ENCODE data around the gene APLP2. TPM values are rescaled to one million over a fixed set of nuclear protein-coding genes. Genes with fewer than 3 reads are reported as not detected.
"Not testable (repeated sequence)": the region's sequence is repeated elsewhere in the genome, so short reads cannot be mapped to it uniquely, and the experiment has no call there.

APLP2 gene
- total RNA-seq, 1 donor from 2014 or later = 374 TPM

GRCh38 chr11:130088217-130088616 is 18.5 kb downstream of the APLP2 start:
- Mint-ChIP-seq H3K36me3 (ENCODE audit: insufficient read depth) (peaks cover 14% of the 10 kb centered on the region), H3K27me3 (no peaks in the 10 kb centered on the region), H3K9me3 (ENCODE audit: low read depth) (peaks cover 7% of the 10 kb centered on the region), H3K4me3 (ENCODE audit: low read depth) (no peak overlapping the region), H3K27ac (no peak overlapping the region), H3K4me1 (ENCODE audit: low read depth) (peaks cover 29% of the 10 kb centered on the region)
- TF ChIP-seq CTCF (IDR thresholded peaks at IDR 0.05; ENCODE audit: unreplicated experiment) = no peak
- DNase-seq (ENCODE audit: low spot score, unreplicated experiment) = no peak

- DNase-seq (ENCODE audit: low spot score, unreplicated experiment) = no peak
- Mint-ChIP-seq H3K36me3 (ENCODE audit: insufficient read depth) (peaks cover 15% of the 10 kb centered on the region), H3K27me3 (no peaks in the 10 kb centered on the region), H3K4me1 (ENCODE audit: low read depth) (peaks cover 32% of the 10 kb centered on the region), H3K27ac (no peak overlapping the region), H3K9me3 (ENCODE audit: low read depth) (peaks cover 10% of the 10 kb centered on the region), H3K4me3 (ENCODE audit: low read depth) (no peak overlapping the region)
- no peak for TF ChIP-seq CTCF (IDR thresholded peaks at IDR 0.05; ENCODE audit: unreplicated experiment)
Measured at GRCh38 chr11:130088919-130089673, 19.4 kb downstream of the APLP2 start.

GRCh38 chr11:130089674-130090073 is 20.0 kb downstream of the APLP2 start:
- no peak overlapping the region for H3K4me3 Mint-ChIP-seq (ENCODE audit: low read depth)
- peak overlapping the region; percentile 2 for H3K27ac Mint-ChIP-seq
- DNase-seq (ENCODE audit: low spot score, unreplicated experiment) = no peak
- peaks cover 10% of the 10 kb centered on the region for H3K36me3 Mint-ChIP-seq (ENCODE audit: insufficient read depth)
- no peak for TF ChIP-seq CTCF (IDR thresholded peaks at IDR 0.05; ENCODE audit: unreplicated experiment)
- H3K9me3 Mint-ChIP-seq (ENCODE audit: low read depth) = peaks cover 6% of the 10 kb centered on the region
- no peaks in the 10 kb centered on the region for H3K27me3 Mint-ChIP-seq
- H3K4me1 Mint-ChIP-seq (ENCODE audit: low read depth) = peaks cover 34% of the 10 kb centered on the region

GRCh38 chr11:130090517-130090916 is 20.8 kb downstream of the APLP2 start:
- Mint-ChIP-seq H3K27ac (peak overlapping the region; percentile 65), H3K4me1 (ENCODE audit: low read depth) (peaks cover 37% of the 10 kb centered on the region)
- not testable (repeated sequence) for H3K9me3 Mint-ChIP-seq (ENCODE audit: low read depth); DNase-seq (ENCODE audit: low spot score, unreplicated experiment); H3K36me3 Mint-ChIP-seq (ENCODE audit: insufficient read depth); H3K27me3 Mint-ChIP-seq; H3K4me3 Mint-ChIP-seq (ENCODE audit: low read depth)

GRCh38 chr11:130091169-130091568 is 21.5 kb downstream of the APLP2 start:
- peaks cover 39% of the 10 kb centered on the region for H3K4me1 Mint-ChIP-seq (ENCODE audit: low read depth)
- not testable (repeated sequence) for H3K4me3 Mint-ChIP-seq (ENCODE audit: low read depth); H3K9me3 Mint-ChIP-seq (ENCODE audit: low read depth); H3K27ac Mint-ChIP-seq; H3K36me3 Mint-ChIP-seq (ENCODE audit: insufficient read depth); H3K27me3 Mint-ChIP-seq; DNase-seq (ENCODE audit: low spot score, unreplicated experiment)

- H3K4me3 Mint-ChIP-seq (ENCODE audit: low read depth) = no peak overlapping the region
- no peak for TF ChIP-seq CTCF (IDR thresholded peaks at IDR 0.05; ENCODE audit: unreplicated experiment)
- no peak for DNase-seq (ENCODE audit: low spot score, unreplicated experiment)
- peaks cover 7% of the 10 kb centered on the region for H3K36me3 Mint-ChIP-seq (ENCODE audit: insufficient read depth)
- no peaks in the 10 kb centered on the region for H3K27me3 Mint-ChIP-seq
- peak overlapping the region; percentile 72 for H3K27ac Mint-ChIP-seq
- H3K4me1 Mint-ChIP-seq (ENCODE audit: low read depth) = peaks cover 28% of the 10 kb centered on the region
- peaks cover 6% of the 10 kb centered on the region for H3K9me3 Mint-ChIP-seq (ENCODE audit: low read depth)
Measured at GRCh38 chr11:130092661-130093060, 23.0 kb downstream of the APLP2 start.
